IgD-negative memory B cell (primary cell): ENCODE results near the gene SVBP. TPM values are rescaled to one million over a fixed set of nuclear protein-coding genes. Genes with fewer than 3 reads are reported as not detected.

ENCODE experiments used
- H3K27ac Mint-ChIP-seq, 3 donors: one replicate each; pipeline ENCODE4 v1.8.0; 2020 to 2022; ENCODE audit warnings: mild to moderate bottlenecking in 3 of 3, mixed read lengths in 3 of 3, moderate library complexity in 1 of 3
- H3K27me3 Mint-ChIP-seq: one replicate; pipeline ENCODE4 v1.8.0; 2021; ENCODE audit warnings: mixed read lengths
- H3K36me3 Mint-ChIP-seq: one replicate; pipeline ENCODE4 v1.8.0; 2020; ENCODE audit warnings: mild to moderate bottlenecking, mixed read lengths
- H3K4me1 Mint-ChIP-seq, 3 donors: one replicate each; pipeline ENCODE4 v1.8.0; 2020 to 2022; ENCODE audit warnings: mixed read lengths in 3 of 3, mild to moderate bottlenecking in 1 of 3
- H3K4me3 Mint-ChIP-seq, 4 donors: one replicate each; pipeline ENCODE4 v1.8.0; 2020 to 2022; ENCODE audit warnings: mild to moderate bottlenecking in 4 of 4, mixed read lengths in 4 of 4, moderate library complexity in 3 of 4
- H3K9me3 Mint-ChIP-seq, 3 donors: one replicate each; pipeline ENCODE4 v1.8.0; 2020 to 2021; ENCODE audit warnings: mixed read lengths in 3 of 3, mild to moderate bottlenecking in 1 of 3
- polyA plus RNA-seq: library from polyadenylated mRNA; unstranded; fragments of 300-500 nt; fragmentation: Illumina TruSeq; gene quantifications from one replicate; pipeline ENCODE4 v1.2.3, GENCODE V29; 2021

The SVBP gene
- polyA plus RNA-seq, 1 donor from 2014 or later, result 47.1 TPM

GRCh38 chr1:42768172-42768571 lies 49.0 kb downstream of the SVBP start:
- H3K27me3 Mint-ChIP-seq, result no peaks in the 10 kb centered on the region
- H3K27ac Mint-ChIP-seq, result peak overlapping the region in 1 of 3 donors; percentile 76
- peaks cover 2% of the 10 kb centered on the region for H3K36me3 Mint-ChIP-seq
- peaks cover 20 to 29% (median 22%) of the 10 kb centered on the region in 3 donors for H3K4me1 Mint-ChIP-seq
- peak overlapping the region in 1 of 4 donors; percentile 8 for H3K4me3 Mint-ChIP-seq
- H3K9me3 Mint-ChIP-seq, result no peaks in the 10 kb centered on the region

GRCh38 chr1:42767510-42768000 lies 49.6 kb downstream of the SVBP start:
- no peaks in the 10 kb centered on the region for H3K36me3 Mint-ChIP-seq
- H3K27ac Mint-ChIP-seq, result peak overlapping the region; percentile 76 to 94 (median 87)
- H3K27me3 Mint-ChIP-seq, result no peaks in the 10 kb centered on the region
- peaks cover 17 to 29% (median 19%) of the 10 kb centered on the region in 3 donors for H3K4me1 Mint-ChIP-seq
- H3K4me3 Mint-ChIP-seq, result no peak overlapping the region
- no peaks in the 10 kb centered on the region for H3K9me3 Mint-ChIP-seq

GRCh38 chr1:42766741-42767509 lies 50.3 kb downstream of the SVBP start, which contains the start of the genes C1orf50 and P3H1:
C1orf50 (plus strand) TSS chr1:42767249; CDS start chr1:42767312, 63 bp downstream.
P3H1 (minus strand) TSS chr1:42767028; CDS start chr1:42766971, 57 bp downstream.
- H3K4me1 Mint-ChIP-seq, result peaks cover 17 to 24% (median 20%) of the 10 kb centered on the region in 3 donors
- no peak within 1 kb of the TSS for H3K4me3 Mint-ChIP-seq
- H3K9me3 Mint-ChIP-seq, result no peaks in the 10 kb centered on the region
- H3K27ac Mint-ChIP-seq, result peak within 1 kb of the TSS; percentile 76 to 94 (median 87)
- H3K27me3 Mint-ChIP-seq, result no peaks in the 10 kb centered on the region
- H3K36me3 Mint-ChIP-seq, result no peaks in the 10 kb centered on the region

GRCh38 chr1:42765832-42766740 lies 51.1 kb downstream of the SVBP start:
- Mint-ChIP-seq H3K4me1 (peaks cover 17 to 23% (median 19%) of the 10 kb centered on the region in 3 donors), H3K27ac (peak overlapping the region in 2 of 3 donors; percentile 76 to 80), H3K4me3 (no peak overlapping the region), H3K9me3 (no peaks in the 10 kb centered on the region), H3K27me3 (no peaks in the 10 kb centered on the region), H3K36me3 (no peaks in the 10 kb centered on the region)

GRCh38 chr1:42765269-42765668 lies 51.9 kb downstream of the SVBP start:
- Mint-ChIP-seq H3K36me3 (no peaks in the 10 kb centered on the region), H3K27ac (no peak overlapping the region), H3K4me1 (peaks cover 13 to 17% (median 16%) of the 10 kb centered on the region in 3 donors), H3K9me3 (no peaks in the 10 kb centered on the region), H3K4me3 (no peak overlapping the region), H3K27me3 (no peaks in the 10 kb centered on the region)

- no peaks in the 10 kb centered on the region for H3K36me3 Mint-ChIP-seq
- no peak overlapping the region for H3K4me3 Mint-ChIP-seq
- no peaks in the 10 kb centered on the region for H3K9me3 Mint-ChIP-seq
- H3K27me3 Mint-ChIP-seq, result no peaks in the 10 kb centered on the region
- peak overlapping the region in 1 of 3 donors; percentile 69 for H3K27ac Mint-ChIP-seq
- peaks cover 6 to 13% (median 9%) of the 10 kb centered on the region in 3 donors for H3K4me1 Mint-ChIP-seq
These were observed 54.9 kb downstream of the SVBP start for GRCh38 chr1:42762269-42762668.

GRCh38 chr1:42761567-42761966 lies 55.6 kb downstream of the SVBP start:
- Mint-ChIP-seq H3K4me1 (peaks cover 10 to 14% (median 11%) of the 10 kb centered on the region in 3 donors), H3K27me3 (no peaks in the 10 kb centered on the region), H3K9me3 (no peaks in the 10 kb centered on the region), H3K36me3 (peaks cover 3% of the 10 kb centered on the region), H3K27ac (peak overlapping the region in 1 of 3 donors; percentile 69), H3K4me3 (no peak overlapping the region)

- H3K4me1 Mint-ChIP-seq, result peaks cover 10 to 14% (median 11%) of the 10 kb centered on the region in 3 donors
- peak overlapping the region in 1 of 4 donors; percentile 27 for H3K4me3 Mint-ChIP-seq
- H3K36me3 Mint-ChIP-seq, result peaks cover 5% of the 10 kb centered on the region
- H3K27me3 Mint-ChIP-seq, result no peaks in the 10 kb centered on the region
- H3K27ac Mint-ChIP-seq, result peak overlapping the region in 1 of 3 donors; percentile 23
- H3K9me3 Mint-ChIP-seq, result no peaks in the 10 kb centered on the region
These were observed 58.1 kb downstream of the SVBP start for GRCh38 chr1:42759114-42759513.

- H3K27ac Mint-ChIP-seq, result peak overlapping the region in 1 of 3 donors; percentile 23
- H3K4me1 Mint-ChIP-seq, result peaks cover 8 to 14% (median 11%) of the 10 kb centered on the region in 3 donors
- H3K36me3 Mint-ChIP-seq, result peaks cover 5% of the 10 kb centered on the region
- H3K4me3 Mint-ChIP-seq, result peak overlapping the region in 1 of 4 donors; percentile 51
- H3K27me3 Mint-ChIP-seq, result no peaks in the 10 kb centered on the region
- H3K9me3 Mint-ChIP-seq, result no peaks in the 10 kb centered on the region
These were observed 58.6 kb downstream of the SVBP start for GRCh38 chr1:42758641-42759040.

- peaks cover 7 to 14% (median 11%) of the 10 kb centered on the region in 3 donors for H3K4me1 Mint-ChIP-seq
- no peaks in the 10 kb centered on the region for H3K9me3 Mint-ChIP-seq
- H3K27me3 Mint-ChIP-seq, result no peaks in the 10 kb centered on the region
- no peak overlapping the region for H3K27ac Mint-ChIP-seq
- H3K36me3 Mint-ChIP-seq, result peaks cover 9% of the 10 kb centered on the region
- H3K4me3 Mint-ChIP-seq, result no peak overlapping the region
These were observed 59.3 kb downstream of the SVBP start for GRCh38 chr1:42757892-42758275.

Other genes with a start within 250 kb of the SVBP start
- 64.6 TPM for gene PPIH, start 159.0 kb downstream of the SVBP start, polyA plus RNA-seq
- 116 TPM for gene YBX1, start 135.0 kb downstream of the SVBP start, polyA plus RNA-seq
- gene CLDN19, start 77.2 kb downstream of the SVBP start, polyA plus RNA-seq, result not detected
- gene P3H1, start 50.4 kb downstream of the SVBP start, polyA plus RNA-seq, result 10.4 TPM
- gene C1orf50, start 50.1 kb downstream of the SVBP start, polyA plus RNA-seq, result 4.2 TPM
- not detected for gene TMEM269, start 32.4 kb downstream of the SVBP start, polyA plus RNA-seq
- gene ERMAP, start 275 bp downstream of the SVBP start, polyA plus RNA-seq, result 1.9 TPM
- 10.5 TPM for gene ZNF691, start 29.2 kb upstream of the SVBP start, polyA plus RNA-seq
- gene SLC2A1, start 141.5 kb upstream of the SVBP start, polyA plus RNA-seq, result 90.6 TPM